Measurements from ENCODE around the gene MRPL34. TPM values are rescaled to one million over a fixed set of nuclear protein-coding genes. Genes with fewer than 3 reads are reported as not detected.
A peak's percentile ranks its signal among the peaks of the same experiment; 100 is the strongest.

The MRPL34 gene
- total RNA-seq, 1 donor: 34.3 TPM

GRCh38 chr19:17333611-17334413, 28.1 kb downstream of the MRPL34 start:
- peak; percentile 65 for DNase-seq (ENCODE audit: low read depth)
- H3K4me3 ChIP-seq (ENCODE audit: low read depth, low read length): peak overlapping the region; percentile 74
- no peak for TF ChIP-seq CTCF (IDR thresholded peaks at IDR 0.05; ENCODE audit: insufficient read depth, low read length)

- peak; percentile 99 for DNase-seq (ENCODE audit: low read depth)
- no peak for TF ChIP-seq CTCF (IDR thresholded peaks at IDR 0.05; ENCODE audit: insufficient read depth, low read length)
- H3K4me3 ChIP-seq (ENCODE audit: low read depth, low read length): peak within 1 kb of the TSS; percentile 74
Observed at GRCh38 chr19:17334414-17335409, 29.0 kb downstream of the MRPL34 start, which contains the start of gene ANO8. TSS of gene ANO8 (minus strand) at chr19:17334855. CDS start at chr19:17334670, 185 bp downstream.

- no peak for DNase-seq (ENCODE audit: low read depth)
- no peak for TF ChIP-seq CTCF (IDR thresholded peaks at IDR 0.05; ENCODE audit: insufficient read depth, low read length)
- no peak overlapping the region for H3K4me3 ChIP-seq (ENCODE audit: low read depth, low read length)
Observed at GRCh38 chr19:17335575-17335974, 29.9 kb downstream of the MRPL34 start.

- no peak for TF ChIP-seq CTCF (IDR thresholded peaks at IDR 0.05; ENCODE audit: insufficient read depth, low read length)
- peak; percentile 99 for DNase-seq (ENCODE audit: low read depth)
- peak within 1 kb of the TSS; percentile 92 for H3K4me3 ChIP-seq (ENCODE audit: low read depth, low read length)
Observed at GRCh38 chr19:17336872-17337674, 31.4 kb downstream of the MRPL34 start, which contains the start of gene GTPBP3. TSS of gene GTPBP3 (plus strand) at chr19:17337553. CDS start at chr19:17337612, 59 bp downstream.

- DNase-seq (ENCODE audit: low read depth): no peak
- peak overlapping the region; percentile 91 for H3K4me3 ChIP-seq (ENCODE audit: low read depth, low read length)
- no peak for TF ChIP-seq CTCF (IDR thresholded peaks at IDR 0.05; ENCODE audit: insufficient read depth, low read length)
Observed at GRCh38 chr19:17337675-17338432, 32.2 kb downstream of the MRPL34 start.

Measured in fibroblast of the aortic adventitia (primary cell).